IPS-NIHi7 (cell line): ENCODE measurements around the gene ANTXR1.
"Not testable (repeated sequence)": the region's sequence is repeated elsewhere in the genome, so short reads cannot be mapped to it uniquely, and the experiment has no call there.

Experiments used
- DNase-seq: peaks from one replicate; pipeline ENCODE4 v3.0.0; 2012; ENCODE audit warnings: mixed read lengths; ENCODE audit errors: extremely low spot score

The ANTXR1 gene

DNA sequence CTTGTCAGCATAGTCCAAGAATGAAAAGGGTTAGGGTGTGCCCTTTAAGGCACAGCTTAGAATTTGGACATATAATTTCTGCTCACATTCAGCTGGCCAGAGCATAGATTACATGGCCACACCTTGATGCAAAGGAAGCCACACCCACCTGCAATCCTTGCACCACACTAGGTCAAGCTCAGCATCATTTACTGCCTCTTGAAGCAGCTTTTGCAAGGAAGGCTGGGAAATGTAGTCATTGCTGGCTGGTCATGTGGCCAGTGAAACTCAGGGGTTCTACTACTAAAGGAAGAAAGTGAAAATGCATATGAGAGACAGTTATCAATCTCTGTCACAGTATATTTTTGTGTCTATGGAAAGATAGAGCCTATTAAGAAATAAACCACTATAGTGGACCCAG is 214.7 kb downstream of the ANTXR1 start:
- no peak for DNase-seq

DNA sequence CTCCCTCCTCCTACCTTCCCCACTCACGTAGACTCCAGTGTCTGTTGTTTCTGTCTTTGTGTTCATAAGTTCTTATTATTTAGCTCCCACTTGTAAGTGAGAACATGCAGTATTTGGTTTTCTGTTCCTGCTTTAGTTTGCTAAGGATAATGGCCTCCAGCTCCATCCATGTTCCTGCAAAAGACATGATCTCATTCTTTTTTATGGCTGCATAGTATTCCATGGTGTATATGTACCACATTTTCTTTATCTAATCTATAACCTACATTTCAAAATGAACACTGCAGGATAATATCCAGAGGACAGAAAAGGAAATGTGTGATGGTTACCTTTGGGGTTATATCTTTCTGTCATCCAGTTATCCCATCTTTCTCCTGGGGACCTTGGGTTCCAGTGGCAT is 218.0 kb downstream of the ANTXR1 start:
- DNase-seq = not testable (repeated sequence)

DNA sequence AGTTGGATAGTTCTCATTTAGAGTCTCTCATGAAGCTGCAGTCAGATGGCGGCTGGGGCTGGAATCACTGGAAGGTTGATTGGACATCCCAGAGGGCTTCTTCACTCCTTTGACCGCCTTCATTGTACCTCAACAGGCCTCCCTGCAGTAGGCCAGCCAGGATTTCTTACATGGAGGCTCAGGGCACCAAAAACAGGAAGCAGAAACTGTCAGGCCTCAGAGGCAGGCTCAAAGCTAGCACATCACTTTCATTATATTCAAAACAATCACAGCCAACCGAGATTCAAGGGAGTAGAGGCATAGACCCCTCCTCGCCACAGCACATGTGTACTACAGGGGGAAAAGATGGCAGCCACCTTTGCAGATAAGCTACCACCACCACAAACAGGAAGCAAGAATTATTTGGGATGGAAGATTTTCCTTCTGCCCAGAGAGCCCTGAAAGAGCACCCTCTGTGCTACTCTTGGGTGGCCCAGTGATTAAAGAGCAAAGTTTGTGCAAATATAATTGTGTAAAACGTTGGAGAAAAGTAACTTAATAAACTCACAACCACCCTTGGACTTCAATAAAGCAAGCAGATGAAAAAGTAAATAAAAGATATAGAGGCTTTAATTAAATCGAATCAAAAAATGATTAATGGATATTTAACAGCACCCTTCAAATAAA is 218.8 kb downstream of the ANTXR1 start:
- no peak for DNase-seq

DNA sequence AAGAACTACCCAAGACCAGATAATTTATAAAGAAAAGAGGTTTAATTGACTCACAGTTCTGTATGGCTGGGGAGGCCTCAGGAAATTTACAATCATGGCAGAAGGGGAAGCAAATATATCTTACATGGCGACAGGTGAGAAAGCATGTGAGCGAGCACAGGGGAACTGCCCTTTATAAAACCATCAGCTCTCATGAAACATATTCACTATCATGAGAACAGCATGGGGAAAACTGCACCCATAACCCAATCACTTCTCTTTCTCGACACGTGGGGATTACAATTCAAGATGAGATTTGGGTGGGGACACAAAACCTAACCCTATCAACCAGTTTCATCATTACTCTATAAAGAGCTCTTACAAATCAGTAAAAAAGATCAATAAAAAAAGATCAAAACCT is 222.9 kb downstream of the ANTXR1 start:
- DNase-seq = not testable (repeated sequence)

DNA sequence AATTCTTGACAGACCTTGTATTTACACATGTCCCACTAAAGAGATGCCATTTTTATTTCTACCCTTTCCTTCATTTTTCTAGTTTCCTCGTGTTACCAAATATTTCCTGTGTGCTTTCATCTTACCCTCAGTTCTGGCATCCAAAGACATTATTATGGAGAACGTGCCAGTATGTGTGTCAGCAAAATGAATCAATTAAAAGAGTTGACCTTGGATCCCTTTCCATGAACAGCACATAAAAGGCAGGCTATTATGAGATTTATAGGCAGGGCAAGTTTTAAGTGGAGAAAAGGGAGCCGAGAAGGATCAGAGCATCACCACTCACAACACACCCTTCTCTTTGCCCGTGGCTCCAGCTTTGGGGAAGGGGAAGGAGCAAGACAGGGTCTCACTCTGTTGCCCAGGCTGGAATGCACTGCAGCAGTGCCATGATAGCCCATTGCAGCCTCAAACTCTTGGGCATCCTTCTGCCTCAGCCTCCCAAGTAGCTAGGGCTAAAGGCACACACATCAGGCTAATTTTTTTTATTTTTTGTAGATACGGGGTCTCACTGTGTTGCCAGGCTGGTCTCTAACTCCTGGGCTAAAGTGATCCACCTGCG is 224.2 kb downstream of the ANTXR1 start:
- DNase-seq = no peak

DNA sequence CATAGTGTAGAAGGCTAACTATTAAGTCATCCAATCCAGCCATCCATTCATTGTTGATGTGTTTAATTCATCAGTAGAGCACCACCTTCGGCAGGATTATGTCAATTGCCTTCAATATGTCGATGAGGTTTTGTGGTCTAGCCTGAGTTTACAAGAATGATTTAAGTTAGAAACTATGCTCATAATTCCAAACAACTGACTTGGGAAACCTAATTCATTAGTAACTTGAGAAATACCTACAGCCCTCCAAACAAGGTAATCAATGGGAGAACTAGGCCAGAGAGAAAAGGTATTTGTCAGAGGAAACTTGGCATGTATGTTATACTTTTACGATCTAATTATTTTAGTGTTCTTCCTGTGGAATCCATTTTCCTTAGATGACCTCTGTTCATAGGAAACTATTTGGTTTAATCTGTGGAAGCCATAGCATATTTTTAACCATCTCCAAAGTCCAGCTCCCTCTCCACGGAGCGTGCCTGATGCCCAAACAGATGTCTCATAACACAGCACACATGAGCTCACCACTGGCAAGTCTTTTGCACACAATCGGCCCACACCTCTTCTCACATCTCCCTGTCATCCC is 225.6 kb downstream of the ANTXR1 start:
- no peak for DNase-seq

DNA sequence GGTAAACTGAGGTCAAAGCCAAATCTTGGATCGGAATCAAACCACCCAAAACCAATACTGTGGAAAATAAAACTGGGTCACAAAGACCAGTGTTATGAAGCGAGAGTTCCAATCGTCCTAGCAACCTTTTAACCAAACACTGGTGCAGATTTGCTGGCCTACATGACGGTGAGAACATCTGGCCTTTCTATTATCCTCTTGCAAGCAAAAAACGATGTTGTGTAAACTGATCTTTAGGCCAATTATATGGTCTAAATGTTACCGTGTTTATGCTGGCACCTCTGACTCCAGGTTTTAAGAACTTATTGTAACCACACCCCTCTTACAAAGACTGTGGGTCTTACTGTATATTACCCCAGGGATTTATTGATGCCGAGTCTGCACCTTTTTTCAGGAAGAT is 228.1 kb downstream of the ANTXR1 start:
- no peak for DNase-seq

DNA sequence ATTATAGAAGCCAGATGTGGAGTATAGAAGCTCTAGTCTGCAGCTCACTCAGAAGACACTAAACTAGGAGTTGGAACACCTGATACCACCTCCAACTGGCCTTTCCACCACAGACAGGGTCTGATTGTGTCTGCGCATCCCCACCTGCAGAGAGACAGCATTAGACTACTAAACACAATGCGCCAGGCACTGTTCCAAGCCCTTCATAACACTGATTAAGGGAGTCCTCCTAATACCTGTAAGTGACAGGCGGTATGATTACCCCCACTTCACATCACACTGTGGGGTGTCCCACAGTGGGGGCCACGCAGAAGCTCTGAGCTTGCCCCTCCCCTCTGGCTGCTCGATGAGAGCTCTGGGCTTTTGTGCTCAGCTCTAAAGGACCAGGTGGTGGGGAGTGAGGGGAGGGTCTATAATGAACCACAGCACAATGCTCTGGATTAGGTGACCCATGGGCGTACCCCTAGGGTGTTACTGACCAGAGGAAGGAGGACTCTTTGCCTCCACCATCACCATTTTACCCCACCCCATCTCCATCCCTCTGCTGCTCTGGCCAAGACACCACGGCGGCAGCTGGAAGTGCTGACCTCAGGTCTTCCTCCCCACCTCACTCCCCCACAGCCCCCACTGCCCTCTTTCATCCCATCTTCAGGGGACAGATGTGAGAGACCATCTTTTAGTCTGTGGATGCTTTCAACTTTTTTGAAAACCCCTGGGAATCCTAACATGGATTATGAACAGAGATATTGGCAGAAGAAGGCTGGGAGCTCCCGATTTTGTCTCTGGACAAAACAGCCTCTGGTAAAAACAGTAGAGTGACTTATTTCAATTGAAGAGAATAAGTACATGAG is 228.9 kb downstream of the ANTXR1 start:
- DNase-seq = no peak

DNA sequence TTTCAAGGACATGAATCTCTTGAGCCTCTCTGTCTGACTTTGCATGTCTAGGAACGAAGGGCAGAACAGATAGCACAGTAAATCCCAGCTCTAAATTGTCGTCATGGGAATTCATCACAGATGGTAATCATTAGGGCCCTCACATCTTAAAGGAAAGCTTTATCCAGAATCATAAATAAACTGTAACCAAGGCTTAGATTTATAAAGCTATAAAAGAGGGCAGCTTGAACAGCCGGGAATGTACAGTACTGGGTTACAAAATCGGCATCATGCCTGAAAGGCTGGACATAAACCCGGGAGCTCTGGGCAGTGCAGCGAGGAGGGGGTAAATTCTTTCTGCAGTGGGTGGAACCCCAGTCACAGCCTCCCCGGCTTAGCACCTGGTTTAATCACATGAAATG is 229.7 kb downstream of the ANTXR1 start:
- no peak for DNase-seq

DNA sequence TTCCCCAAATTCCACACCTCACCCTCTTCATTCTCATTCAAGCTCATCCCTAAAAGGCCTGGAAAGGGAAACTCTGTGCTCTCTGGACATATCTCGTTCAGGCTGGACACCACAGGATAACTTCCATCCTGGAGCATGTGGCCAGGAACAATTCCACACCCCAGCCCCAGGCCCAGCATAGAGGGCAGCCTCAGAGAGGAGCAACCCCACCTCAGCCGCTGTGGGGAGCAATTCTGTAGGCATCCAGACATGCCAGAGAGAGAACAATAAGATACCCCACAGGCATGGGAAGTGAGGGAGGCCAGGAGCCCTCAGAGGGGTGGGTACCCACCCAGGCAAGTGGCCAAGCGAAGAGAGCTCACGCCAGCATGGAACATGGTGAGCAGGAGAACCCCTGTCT is 230.7 kb downstream of the ANTXR1 start:
- no peak for DNase-seq

DNA sequence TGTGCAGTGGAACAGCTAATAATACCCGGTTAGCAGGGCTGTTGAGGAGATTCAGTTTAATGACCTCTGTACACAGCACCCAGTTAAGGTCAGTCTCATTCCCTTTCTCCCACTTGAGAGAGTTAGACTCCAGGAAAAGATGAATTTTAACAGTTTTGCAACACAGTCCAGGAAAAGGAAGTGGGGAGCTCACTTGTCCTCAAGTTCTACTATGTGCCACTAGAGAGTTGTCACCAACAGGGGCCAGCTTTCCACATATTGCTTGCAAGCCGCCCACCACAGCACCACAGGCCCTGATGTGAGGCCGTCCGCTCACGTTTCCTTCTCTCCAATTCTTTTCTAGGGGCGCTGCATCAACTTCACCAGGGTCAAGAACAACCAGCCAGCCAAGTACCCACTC is 231.9 kb downstream of the ANTXR1 start:
- no peak for DNase-seq

DNA sequence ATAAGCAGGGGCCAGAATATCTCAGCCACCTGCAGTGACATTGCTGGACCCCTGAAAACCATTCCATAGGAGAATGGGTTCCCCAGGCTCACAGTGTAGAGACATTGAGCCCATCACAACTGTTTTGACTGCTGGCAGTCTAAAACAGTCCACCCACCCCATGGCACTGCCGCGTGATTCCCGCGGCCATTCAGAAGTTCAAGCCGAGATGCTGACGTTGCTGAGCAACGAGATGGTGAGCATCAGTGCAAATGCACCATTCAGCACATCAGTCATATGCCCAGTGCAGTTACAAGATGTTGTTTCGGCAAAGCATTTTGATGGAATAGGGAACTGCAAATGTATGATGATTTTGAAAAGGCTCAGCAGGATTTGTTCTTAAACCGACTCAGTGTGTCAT is 234.6 kb downstream of the ANTXR1 start:
- no peak for DNase-seq

DNA sequence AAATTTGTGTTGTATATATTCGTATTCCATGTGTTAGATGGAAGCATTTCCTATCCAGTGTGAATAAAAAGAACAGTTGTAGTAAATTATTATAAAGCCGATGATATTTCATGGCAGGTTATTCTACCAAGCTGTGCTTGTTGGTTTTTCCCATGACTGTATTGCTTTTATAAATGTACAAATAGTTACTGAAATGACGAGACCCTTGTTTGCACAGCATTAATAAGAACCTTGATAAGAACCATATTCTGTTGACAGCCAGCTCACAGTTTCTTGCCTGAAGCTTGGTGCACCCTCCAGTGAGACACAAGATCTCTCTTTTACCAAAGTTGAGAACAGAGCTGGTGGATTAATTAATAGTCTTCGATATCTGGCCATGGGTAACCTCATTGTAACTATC is 235.3 kb downstream of the ANTXR1 start:
- DNase-seq = no peak

DNA sequence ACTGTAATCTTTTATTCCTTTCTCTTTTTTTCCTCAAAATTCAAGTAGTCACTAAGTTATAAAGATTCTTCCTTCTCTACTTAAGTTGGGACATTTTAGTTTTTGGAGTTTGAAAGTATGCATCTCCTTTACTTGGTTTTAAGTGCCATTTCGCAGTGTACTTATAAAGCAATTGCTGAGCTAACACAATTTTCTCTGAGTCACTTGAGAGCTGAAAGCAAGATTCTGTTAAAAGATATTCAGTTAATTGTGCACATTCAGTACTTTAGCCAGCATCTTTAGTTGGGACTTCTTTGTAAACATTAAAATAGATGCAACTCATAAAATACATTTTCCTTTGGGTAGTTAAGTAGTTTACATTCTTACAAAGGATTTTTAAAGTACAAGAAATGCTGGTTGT is 238.0 kb downstream of the ANTXR1 start:
- no peak for DNase-seq

DNA sequence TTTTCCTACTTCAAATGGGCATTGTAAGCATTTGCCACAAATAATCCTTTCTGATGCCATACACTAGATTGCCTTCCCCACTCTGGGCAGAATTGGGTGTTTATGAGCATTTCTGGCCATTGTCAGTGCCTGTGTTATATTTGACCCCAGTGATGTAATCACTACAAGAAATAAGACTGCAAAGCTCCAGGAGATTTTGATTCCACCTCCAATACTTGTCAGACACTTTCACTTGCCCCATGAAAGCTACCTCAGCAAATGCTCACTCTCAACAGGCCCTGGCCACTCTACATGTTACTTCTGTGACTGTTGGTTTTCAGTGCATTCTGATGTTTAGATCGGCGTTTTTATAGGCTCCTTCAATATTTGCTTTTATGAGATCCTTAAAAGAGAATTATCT is 239.0 kb downstream of the ANTXR1 start:
- no peak for DNase-seq

DNA sequence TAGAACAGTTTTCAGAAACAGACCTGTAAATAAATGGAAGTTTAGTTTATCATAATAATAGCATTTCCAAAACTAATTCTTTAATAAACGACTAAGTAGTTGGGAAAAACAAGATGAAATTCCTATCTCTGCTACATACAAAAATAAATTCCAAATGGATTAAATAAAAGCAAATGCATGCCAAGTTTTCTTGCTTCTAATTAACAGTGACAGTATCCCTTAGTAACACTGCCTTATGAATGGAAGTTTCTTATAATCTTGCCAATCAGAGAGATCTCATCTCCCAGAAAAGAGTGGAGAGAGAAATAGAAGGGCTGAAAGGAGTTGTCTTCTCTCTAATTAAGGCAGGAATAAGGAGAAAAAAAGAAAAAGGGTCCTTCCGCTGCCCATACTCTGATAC is 240.1 kb downstream of the ANTXR1 start:
- DNase-seq = no peak

DNA sequence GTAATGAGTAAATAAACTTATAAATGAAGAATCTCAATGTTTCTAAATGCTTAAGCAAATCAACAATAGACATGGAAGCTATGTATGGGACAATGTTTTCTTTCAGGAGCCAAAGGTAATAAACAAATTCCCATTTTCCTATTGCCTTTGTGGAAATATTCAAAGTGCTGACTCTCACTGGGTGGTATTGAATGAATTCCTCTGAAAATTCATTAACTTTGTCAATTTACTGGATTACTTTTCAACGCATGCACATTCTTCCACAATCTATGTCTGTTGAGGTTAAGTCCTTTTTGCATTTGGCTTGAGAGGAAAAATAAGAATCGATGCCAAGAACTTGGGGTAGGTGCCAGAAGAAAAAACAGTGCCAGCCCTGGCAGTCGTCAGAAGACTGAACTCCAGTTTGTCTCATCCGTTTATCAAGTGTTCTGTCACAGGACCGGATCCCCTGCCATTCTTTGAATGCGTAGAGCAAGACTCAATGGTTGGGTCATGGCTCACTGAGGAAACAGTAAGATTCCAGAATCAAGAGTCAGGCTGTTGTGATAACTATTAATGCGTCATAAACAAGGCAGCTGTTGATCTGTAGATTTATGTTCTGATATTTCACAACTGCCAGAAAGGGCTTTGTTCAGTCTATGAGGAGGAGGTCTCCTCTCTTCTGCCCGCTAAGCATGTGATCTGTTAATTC is 240.8 kb downstream of the ANTXR1 start:
- no peak for DNase-seq

DNA sequence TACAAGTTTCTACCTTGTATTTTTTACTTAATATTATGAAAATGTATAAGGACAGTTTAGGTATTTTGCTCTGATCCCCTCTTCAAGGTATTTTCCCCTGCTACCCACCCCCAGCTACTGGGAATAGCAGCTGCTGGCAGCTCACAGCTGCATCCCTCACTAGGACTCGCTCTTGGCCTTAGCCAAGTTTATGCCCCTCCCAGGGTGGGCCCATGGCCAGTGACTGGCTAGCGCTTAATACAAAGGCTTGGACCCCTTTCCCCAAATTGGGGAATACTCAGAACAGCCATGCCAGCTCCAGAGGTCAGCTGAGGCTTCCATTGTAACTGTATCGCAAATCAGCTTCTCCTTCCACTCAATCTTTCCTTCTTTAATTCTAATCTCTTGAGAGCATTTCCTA is 242.8 kb downstream of the ANTXR1 start:
- DNase-seq = no peak

DNA sequence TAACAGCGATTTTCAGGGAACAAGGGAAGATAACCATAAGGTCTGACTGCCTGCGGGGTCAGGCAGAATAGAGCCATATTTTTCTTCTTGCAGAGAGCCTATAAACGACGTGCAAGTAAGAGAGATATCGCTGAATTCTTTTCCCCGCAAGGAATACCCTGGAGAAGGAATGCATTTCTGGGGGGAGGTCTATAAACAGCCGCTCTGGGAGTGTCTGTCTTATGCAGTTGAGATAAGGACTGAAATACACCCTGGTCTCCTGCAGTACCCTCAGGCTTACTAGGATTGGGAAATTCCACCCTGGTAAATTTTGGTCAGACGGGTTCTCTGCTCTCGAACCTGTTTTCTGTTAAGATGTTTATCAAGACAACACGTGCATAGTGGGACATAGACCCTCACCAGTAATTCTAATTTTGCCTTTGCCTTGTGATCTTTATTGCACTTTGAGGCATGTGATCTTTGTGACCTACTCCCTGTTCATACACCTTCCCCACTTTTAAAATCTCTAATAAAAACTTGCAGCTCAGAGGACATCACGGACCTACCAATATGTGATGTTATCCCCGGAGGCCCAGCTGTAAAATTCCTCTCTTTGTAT is 247.1 kb downstream of the ANTXR1 start:
- DNase-seq = not testable (repeated sequence)

DNA sequence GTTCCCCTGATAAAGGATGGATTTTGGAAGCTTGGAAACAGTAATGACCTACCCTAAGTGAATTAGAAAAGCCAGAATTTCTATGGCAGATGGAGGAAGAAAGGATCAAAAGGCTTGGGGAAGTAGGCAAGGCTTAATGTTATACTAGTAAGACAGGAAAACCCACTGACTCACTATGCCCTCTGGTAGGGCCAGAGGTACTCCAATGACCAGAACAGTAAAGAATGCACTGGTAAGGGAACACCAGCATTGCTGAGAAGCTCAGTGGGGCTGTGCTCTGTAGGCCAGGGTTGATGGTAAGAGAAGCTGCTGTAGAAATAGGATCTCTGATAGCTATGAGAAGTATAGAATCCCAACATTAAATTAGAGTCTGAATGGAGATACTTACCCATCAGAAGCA is 247.7 kb downstream of the ANTXR1 start:
- DNase-seq = no peak

DNA sequence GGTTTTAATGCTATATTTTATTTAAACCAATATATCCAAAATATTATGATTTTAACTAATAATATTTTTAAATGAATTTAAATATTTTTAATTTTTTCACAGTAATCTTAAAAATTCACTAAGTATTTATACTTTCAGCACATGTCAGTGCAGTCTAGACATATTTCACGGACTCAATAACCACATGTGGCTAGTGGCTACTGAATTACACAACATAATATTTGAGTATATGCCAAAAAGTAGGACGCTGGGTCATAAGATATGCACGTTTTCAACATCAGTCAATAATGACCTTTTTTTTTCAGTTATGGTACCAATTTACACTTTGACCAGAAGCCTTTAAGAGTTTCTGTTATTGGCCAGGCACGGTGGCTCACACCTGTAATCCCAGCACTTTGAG is 256.4 kb downstream of the ANTXR1 start:
- DNase-seq = no peak

DNA sequence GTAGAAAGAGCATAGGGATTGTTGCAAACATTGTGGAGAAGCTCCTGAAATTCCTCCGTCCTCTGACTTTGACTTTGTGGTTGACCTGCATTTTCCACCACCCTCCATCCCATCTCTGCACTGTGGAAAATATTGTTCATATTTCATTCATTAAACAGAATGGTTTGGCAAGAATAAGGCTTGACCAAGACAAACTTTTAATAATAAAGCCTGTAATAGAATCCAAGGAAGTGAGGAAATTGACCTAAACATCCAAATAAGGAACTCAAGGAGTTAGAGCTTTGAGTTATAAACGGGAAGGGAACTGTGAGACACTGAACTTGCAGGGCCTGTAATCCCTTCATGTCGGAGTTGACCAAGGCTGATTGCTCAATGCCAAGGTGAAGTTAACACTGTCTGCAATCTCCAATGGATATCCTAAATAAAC is 258.9 kb downstream of the ANTXR1 start:
- no peak for DNase-seq
